ENCODE data around the gene CD6.

The CD6 gene

GRCh38 chr11:60941371-60942119 lies 29.9 kb upstream of the CD6 start:
- Histone ChIP-seq H2AFZ (ENCODE audit: low read depth, low read length) (no peak overlapping the region), H4K20me1 (ENCODE audit: insufficient read depth, low read length) (no peaks in the 10 kb centered on the region), H3K9me3 (ENCODE audit: insufficient read depth, low read length, severe bottlenecking) (no peaks in the 10 kb centered on the region), H3K79me2 (ENCODE audit: insufficient read depth, low read length) (no peaks in the 10 kb centered on the region), H3K4me1 (ENCODE audit: insufficient read depth, low read length) (no peaks in the 10 kb centered on the region), H3K4me2 (ENCODE audit: insufficient read depth, low read length) (no peak overlapping the region), H3K27ac (ENCODE audit: low read length) (no peak overlapping the region), H3K27me3 (ENCODE audit: insufficient read depth, low read length, poor library complexity) (peaks cover 4% of the 10 kb centered on the region), H3K9ac (ENCODE audit: low read depth, low read length) (no peak overlapping the region), H3K4me3 (ENCODE audit: low read depth in 1 of 2, low read length in 2 of 2) (no peak overlapping the region), H3K36me3 (ENCODE audit: insufficient read depth, low read length) (no peaks in the 10 kb centered on the region)
- TF ChIP-seq EZH2 (IDR thresholded peaks at IDR 0.05; ENCODE audit: borderline replicate concordance, low read depth, low read length, severe bottlenecking), result no peak
- TF ChIP-seq CTCF (IDR thresholded peaks at IDR 0.05; ENCODE audit: borderline replicate concordance, extremely low read depth, low read length, poor library complexity, severe bottlenecking), result no peak
- DNase-seq, result no peak
- ATAC-seq (ENCODE audit: insufficient read depth, low read depth), result no peak

- Histone ChIP-seq H4K20me1 (ENCODE audit: insufficient read depth, low read length) (no peaks in the 10 kb centered on the region), H3K27ac (ENCODE audit: low read length) (no peak overlapping the region), H3K27me3 (ENCODE audit: insufficient read depth, low read length, poor library complexity) (peaks cover 4% of the 10 kb centered on the region), H3K36me3 (ENCODE audit: insufficient read depth, low read length) (no peaks in the 10 kb centered on the region), H3K4me2 (ENCODE audit: insufficient read depth, low read length) (no peak overlapping the region), H3K9ac (ENCODE audit: low read depth, low read length) (no peak overlapping the region), H3K79me2 (ENCODE audit: insufficient read depth, low read length) (no peaks in the 10 kb centered on the region), H3K4me3 (ENCODE audit: low read depth in 1 of 2, low read length in 2 of 2) (no peak overlapping the region), H3K4me1 (ENCODE audit: insufficient read depth, low read length) (no peaks in the 10 kb centered on the region), H3K9me3 (ENCODE audit: insufficient read depth, low read length, severe bottlenecking) (no peaks in the 10 kb centered on the region), H2AFZ (ENCODE audit: low read depth, low read length) (no peak overlapping the region)
- no peak for TF ChIP-seq EZH2 (IDR thresholded peaks at IDR 0.05; ENCODE audit: borderline replicate concordance, low read depth, low read length, severe bottlenecking)
- DNase-seq (no peak), ATAC-seq (ENCODE audit: insufficient read depth, low read depth) (no peak)
Observed at GRCh38 chr11:60942219-60942618, 29.3 kb upstream of the CD6 start.

- Histone ChIP-seq H2AFZ (ENCODE audit: low read depth, low read length) (no peak overlapping the region), H3K4me3 (ENCODE audit: low read depth in 1 of 2, low read length in 2 of 2) (no peak overlapping the region), H3K9me3 (ENCODE audit: insufficient read depth, low read length, severe bottlenecking) (no peaks in the 10 kb centered on the region), H3K27me3 (ENCODE audit: insufficient read depth, low read length, poor library complexity) (peaks cover 4% of the 10 kb centered on the region), H4K20me1 (ENCODE audit: insufficient read depth, low read length) (no peaks in the 10 kb centered on the region), H3K9ac (ENCODE audit: low read depth, low read length) (no peak overlapping the region), H3K36me3 (ENCODE audit: insufficient read depth, low read length) (no peaks in the 10 kb centered on the region), H3K4me2 (ENCODE audit: insufficient read depth, low read length) (no peak overlapping the region), H3K27ac (ENCODE audit: low read length) (no peak overlapping the region), H3K4me1 (ENCODE audit: insufficient read depth, low read length) (no peaks in the 10 kb centered on the region), H3K79me2 (ENCODE audit: insufficient read depth, low read length) (no peaks in the 10 kb centered on the region)
- no peak for TF ChIP-seq CTCF (IDR thresholded peaks at IDR 0.05; ENCODE audit: borderline replicate concordance, extremely low read depth, low read length, poor library complexity, severe bottlenecking)
- TF ChIP-seq EZH2 (IDR thresholded peaks at IDR 0.05; ENCODE audit: borderline replicate concordance, low read depth, low read length, severe bottlenecking), result no peak
- no peak for DNase-seq
- ATAC-seq (ENCODE audit: insufficient read depth, low read depth), result no peak
Observed at GRCh38 chr11:60942970-60943565, 28.4 kb upstream of the CD6 start.

GRCh38 chr11:60944490-60945294 lies 26.8 kb upstream of the CD6 start:
- Histone ChIP-seq H4K20me1 (ENCODE audit: insufficient read depth, low read length) (no peaks in the 10 kb centered on the region), H3K36me3 (ENCODE audit: insufficient read depth, low read length) (no peaks in the 10 kb centered on the region), H3K4me2 (ENCODE audit: insufficient read depth, low read length) (no peak overlapping the region), H2AFZ (ENCODE audit: low read depth, low read length) (no peak overlapping the region), H3K4me1 (ENCODE audit: insufficient read depth, low read length) (no peaks in the 10 kb centered on the region), H3K79me2 (ENCODE audit: insufficient read depth, low read length) (no peaks in the 10 kb centered on the region), H3K9ac (ENCODE audit: low read depth, low read length) (no peak overlapping the region), H3K27ac (ENCODE audit: low read length) (no peak overlapping the region), H3K27me3 (ENCODE audit: insufficient read depth, low read length, poor library complexity) (no peaks in the 10 kb centered on the region), H3K4me3 (ENCODE audit: low read depth in 1 of 2, low read length in 2 of 2) (no peak overlapping the region), H3K9me3 (ENCODE audit: insufficient read depth, low read length, severe bottlenecking) (no peaks in the 10 kb centered on the region)
- no peak for TF ChIP-seq EZH2 (IDR thresholded peaks at IDR 0.05; ENCODE audit: borderline replicate concordance, low read depth, low read length, severe bottlenecking)
- peak; percentile 35 for TF ChIP-seq CTCF (IDR thresholded peaks at IDR 0.05; ENCODE audit: borderline replicate concordance, extremely low read depth, low read length, poor library complexity, severe bottlenecking)
- DNase-seq (no peak), ATAC-seq (ENCODE audit: insufficient read depth, low read depth) (no peak)

Measured in DND-41 (cell line).